GF-D8 (cell line): ENCODE results near the gene NR4A1.
"Not testable (repeated sequence)": the region's sequence is repeated elsewhere in the genome, so short reads cannot be mapped to it uniquely, and the experiment has no call there.

Experiments used
- DNase-seq: peaks from one replicate; lab custom pipeline; 2025; lab: John Stamatoyannopoulos, UW

NR4A1 gene

DNA sequence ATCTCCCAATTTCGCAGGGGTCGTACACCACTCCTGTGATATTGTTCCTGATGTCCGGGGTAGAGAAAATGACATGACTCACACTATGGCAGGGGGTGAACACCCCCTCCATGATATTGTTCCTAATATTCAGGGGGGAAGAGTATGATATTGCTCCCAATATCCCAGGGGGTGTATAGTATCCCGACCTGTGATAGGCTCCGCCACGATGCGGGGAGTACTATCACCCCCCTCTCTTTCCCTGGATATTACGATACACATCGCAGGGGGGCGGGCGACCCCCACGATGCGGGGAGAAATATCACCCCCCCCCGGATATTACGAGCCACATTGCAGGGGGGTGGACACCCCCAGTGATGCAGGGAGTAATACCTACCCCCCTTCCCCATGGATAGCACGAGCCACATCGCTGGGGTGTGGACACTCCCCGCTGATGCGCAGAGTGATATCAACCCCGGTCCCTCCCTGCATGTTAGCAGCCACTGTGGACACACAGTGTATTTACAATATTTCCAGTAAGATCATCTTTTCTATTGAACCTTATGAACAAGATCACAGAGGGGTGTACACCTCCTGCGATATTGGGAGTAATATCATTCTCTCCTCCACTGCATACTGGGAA lies 45.9 kb downstream of the NR4A1 start:
- DNase-seq: no peak

DNA sequence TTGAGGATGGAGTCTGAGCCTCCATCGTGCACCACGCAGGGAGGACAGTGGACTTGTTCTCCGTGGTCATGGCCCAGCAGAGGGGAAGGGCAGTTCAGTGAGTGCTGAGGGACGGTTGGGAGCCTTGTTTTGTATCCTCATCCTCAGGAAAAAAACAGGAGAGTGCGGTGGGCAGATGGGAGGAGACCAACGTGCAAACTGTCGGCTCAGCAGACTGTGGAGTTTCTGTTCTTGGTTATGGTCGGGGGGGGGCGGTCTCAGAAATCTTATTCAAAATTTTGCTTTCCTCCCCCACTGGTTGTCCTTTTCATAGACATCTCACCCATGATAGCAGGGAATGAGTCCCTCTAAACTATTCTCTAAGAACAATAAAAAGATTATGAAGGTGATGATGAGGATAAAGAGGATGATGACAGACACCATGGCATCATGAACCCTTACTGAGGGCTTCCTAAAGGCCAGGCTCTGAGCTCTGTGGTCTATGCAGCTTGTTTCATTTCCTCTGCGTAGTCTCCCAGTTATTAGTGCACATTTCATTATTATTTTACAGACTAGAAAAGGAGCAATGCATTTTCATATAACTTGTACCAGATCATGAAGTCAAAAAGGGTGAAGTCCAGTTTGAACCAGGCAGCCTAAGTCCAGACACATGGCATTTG lies 53.3 kb downstream of the NR4A1 start:
- DNase-seq: not testable (repeated sequence)
